ENCODE results near the gene RTP2.

- TF ChIP-seq POLR2A (IDR thresholded peaks at IDR 0.05; ENCODE audit: extremely low read depth, insufficient read length): no peak
- TF ChIP-seq, protein P1, sequence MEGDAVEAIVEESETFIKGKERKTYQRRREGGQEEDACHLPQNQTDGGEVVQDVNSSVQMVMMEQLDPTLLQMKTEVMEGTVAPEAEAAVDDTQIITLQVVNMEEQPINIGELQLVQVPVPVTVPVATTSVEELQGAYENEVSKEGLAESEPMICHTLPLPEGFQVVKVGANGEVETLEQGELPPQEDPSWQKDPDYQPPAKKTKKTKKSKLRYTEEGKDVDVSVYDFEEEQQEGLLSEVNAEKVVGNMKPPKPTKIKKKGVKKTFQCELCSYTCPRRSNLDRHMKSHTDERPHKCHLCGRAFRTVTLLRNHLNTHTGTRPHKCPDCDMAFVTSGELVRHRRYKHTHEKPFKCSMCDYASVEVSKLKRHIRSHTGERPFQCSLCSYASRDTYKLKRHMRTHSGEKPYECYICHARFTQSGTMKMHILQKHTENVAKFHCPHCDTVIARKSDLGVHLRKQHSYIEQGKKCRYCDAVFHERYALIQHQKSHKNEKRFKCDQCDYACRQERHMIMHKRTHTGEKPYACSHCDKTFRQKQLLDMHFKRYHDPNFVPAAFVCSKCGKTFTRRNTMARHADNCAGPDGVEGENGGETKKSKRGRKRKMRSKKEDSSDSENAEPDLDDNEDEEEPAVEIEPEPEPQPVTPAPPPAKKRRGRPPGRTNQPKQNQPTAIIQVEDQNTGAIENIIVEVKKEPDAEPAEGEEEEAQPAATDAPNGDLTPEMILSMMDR (IDR thresholded peaks at IDR 0.05; ENCODE audit: low read depth, low read length): no peak
- TF ChIP-seq, protein P2, sequence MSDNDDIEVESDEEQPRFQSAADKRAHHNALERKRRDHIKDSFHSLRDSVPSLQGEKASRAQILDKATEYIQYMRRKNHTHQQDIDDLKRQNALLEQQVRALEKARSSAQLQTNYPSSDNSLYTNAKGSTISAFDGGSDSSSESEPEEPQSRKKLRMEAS (IDR thresholded peaks at IDR 0.05; ENCODE audit: low read depth, low read length): no peak
Measured at GRCh38 chr3:187677604-187678003, 24.8 kb downstream of the RTP2 start.
